ENCODE measurements around the gene THNSL1.
"Not testable (repeated sequence)": the region's sequence is repeated elsewhere in the genome, so short reads cannot be mapped to it uniquely, and the experiment has no call there.

Gene THNSL1

GRCh38 chr10:25016376-25017153, at the start of gene THNSL1:
Gene THNSL1 (plus strand): TSS chr10:25016612. CDS start chr10:25023224, 6,612 bp downstream.
- DNase-seq (ENCODE audit: low read depth in 3 of 3): peak; percentile 94 to 98 (median 98)

DNA sequence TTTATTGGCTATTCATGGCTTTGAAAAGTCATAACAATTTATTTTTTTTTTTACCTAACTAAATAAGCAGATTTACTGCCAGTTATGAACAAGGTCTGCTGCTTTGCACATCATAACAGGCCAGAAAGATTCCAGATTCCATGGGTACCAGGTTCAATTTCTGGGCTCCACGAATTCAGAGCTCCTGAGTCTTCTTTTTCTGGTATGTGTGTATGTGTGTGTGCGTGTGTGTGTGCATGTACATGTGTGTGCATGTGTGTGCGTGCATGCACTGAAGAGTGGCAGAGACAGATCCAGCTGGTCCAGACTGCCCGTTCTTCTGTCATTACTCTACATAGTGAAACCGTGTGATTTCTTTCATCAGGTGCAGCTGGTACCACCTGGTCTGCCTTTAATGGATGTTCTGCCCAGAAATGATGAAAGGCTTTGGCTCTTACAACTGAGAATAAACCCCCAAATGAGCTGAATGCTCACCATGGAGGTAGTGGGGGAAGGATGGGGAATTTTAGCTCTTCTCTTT, 49.4 kb upstream of the THNSL1 start:
- no peak for DNase-seq (ENCODE audit: low read depth in 3 of 3)

- no peak for DNase-seq (ENCODE audit: low read depth in 3 of 3)
Observed at GRCh38 chr10:24968349-24968748, 48.1 kb upstream of the THNSL1 start.

- not testable (repeated sequence) for DNase-seq (ENCODE audit: low read depth in 3 of 3)
Observed at GRCh38 chr10:24968951-24969350, 47.5 kb upstream of the THNSL1 start.

GRCh38 chr10:24969841-24970281, 46.6 kb upstream of the THNSL1 start:
- no peak for DNase-seq (ENCODE audit: low read depth in 3 of 3)

GRCh38 chr10:24971374-24971773, 45.0 kb upstream of the THNSL1 start:
- no peak for DNase-seq (ENCODE audit: low read depth in 3 of 3)

- DNase-seq (ENCODE audit: low read depth in 3 of 3): no peak
Observed at GRCh38 chr10:24973163-24973562, 43.2 kb upstream of the THNSL1 start.

DNA sequence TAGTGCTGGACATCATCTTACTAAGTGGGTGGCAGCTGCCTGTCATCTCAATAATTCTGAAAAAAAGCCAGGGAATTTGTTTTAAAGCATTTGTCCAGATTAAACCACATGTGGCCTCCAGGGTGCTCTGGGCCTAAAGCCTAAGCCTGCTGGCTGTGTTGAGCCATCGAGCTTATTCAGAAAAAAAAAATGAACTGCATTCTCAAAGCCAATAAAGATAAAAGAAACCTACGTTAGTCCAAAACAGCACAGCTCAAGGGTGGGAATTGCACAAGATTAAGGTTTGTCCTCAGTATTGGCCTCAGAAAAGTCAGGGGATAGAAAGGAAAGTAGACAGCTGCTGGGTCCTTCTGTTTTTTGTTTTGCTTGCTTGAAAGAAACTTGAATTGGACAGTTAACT, 41.4 kb upstream of the THNSL1 start:
- no peak for DNase-seq (ENCODE audit: low read depth in 3 of 3)

DNA sequence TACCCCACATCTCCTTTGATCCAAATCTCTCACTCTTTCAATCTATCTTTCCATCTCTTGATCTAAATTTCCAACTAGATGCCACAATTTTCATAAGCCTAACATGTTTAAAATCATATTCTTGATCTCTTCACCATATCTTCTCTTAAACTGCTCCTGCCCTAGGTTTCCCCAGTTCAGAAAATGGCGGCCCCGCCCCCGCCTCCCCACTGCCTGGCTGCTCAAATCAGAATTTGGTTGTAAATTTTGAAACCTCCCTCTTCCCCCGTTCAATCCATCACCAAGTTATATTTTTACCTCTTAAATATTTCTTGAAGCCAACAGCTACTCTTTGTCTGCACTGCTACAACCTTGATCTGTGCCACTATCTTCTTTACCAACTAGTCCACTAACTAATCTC, 36.7 kb upstream of the THNSL1 start:
- DNase-seq (ENCODE audit: low read depth in 3 of 3): no peak

DNA sequence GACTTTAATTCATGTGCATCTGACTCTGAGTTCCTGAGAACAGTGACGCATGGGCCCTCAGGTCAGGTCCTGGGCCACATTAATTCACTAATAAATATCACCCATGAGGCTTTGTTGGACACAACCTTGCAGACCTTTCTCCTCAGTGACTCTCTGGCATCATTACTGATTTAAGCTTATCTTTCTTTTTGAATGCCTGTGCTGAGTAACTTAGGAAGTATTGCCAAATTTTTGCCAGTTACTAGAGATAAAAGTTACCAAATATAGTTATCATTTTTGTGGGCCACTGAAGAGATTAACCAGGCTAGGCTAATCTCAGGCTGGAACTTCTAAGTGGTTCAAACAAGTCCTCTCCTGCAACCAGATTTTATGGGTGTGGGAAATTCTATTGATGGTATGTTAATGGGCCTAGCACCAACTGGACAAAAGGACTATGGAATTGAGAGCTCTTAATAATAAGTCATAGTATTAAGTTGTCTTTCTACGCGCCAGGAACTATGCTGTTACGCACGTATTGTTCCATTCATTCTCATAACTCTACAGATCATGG, 35.2 kb upstream of the THNSL1 start:
- no peak for DNase-seq (ENCODE audit: low read depth in 3 of 3)

DNA sequence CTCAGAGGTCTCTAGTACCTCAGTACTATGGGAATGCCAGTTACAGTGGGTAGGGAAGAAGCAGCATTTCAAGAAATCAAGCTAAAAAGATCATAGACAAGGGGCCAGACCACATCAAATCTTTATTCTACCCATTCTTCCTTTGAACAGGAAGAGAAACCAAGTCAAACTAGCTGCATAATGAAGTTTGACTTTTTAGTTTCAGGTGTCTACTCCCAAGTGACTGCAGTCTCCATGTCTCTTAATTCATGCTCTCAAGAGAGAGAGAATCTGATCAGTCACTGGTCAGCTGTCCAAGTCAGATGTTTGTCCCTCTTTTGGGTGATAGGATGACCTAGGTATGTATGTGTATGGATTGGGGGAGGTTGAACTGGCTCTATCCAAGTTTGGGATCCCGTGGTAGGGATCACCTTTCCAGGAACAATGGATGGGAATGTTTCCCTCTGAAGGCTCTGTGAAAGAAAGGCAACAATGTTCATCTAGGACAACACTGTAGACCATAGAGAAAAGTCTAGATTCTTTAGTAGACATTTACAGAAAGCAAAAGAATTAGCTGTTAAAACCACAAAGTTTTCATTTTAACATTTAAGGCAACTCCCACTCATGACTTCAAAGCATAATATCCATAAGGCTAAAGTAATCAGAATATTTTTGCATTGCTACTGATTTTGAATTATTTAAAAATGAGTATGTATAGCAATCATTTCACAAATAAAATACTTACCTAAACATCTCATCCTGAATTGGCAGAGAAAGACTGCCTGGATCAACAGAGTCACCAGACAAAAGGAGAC, 33.9 kb upstream of the THNSL1 start:
- DNase-seq (ENCODE audit: low read depth in 3 of 3): no peak

DNA sequence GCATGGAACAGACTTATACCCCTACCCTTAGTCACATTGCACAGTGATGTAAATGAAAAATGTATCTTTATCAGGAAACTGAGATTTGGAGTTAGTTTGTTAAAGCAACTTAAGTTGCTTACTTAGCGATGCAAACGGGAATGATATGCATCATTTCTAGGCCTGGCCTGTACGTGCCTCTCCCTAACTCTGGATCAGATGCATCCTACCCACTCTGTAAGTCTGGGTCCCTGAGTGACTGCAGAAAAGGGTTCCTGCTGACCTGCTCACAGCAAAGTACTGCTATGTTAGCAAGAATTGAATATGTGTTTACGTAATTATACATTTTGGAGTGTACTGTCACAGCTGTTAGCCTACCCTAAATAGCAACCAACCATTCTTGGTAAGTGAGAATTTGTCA, 33.3 kb upstream of the THNSL1 start:
- DNase-seq (ENCODE audit: low read depth in 3 of 3): no peak

GRCh38 chr10:24983946-24984345, 32.5 kb upstream of the THNSL1 start:
- no peak for DNase-seq (ENCODE audit: low read depth in 3 of 3)

GRCh38 chr10:24984906-24985305, 31.5 kb upstream of the THNSL1 start:
- no peak for DNase-seq (ENCODE audit: low read depth in 3 of 3)

- DNase-seq (ENCODE audit: low read depth in 3 of 3): no peak
Observed at GRCh38 chr10:24988831-24989640, 27.4 kb upstream of the THNSL1 start.

DNA sequence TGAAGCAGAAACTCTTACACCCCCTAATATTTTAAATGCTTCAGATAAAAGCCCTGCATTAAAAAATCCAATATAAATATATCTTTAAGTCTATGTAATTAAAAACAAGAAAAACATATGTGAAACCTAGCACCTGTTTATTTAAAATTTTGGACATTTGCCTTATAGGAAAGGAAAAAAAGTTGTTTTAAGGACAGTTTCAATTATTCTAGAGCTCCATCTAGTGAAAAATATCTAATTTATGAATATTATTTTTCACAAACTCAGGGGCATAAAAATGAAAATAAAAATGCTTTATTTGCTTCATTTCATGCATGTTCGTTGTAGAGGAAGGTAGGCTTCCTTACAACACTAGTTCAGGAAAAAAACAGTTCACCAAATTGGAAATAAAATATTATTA, 26.5 kb upstream of the THNSL1 start:
- DNase-seq (ENCODE audit: low read depth in 3 of 3): no peak

- no peak for DNase-seq (ENCODE audit: low read depth in 3 of 3)
Observed at GRCh38 chr10:24991298-24991697, 25.1 kb upstream of the THNSL1 start.

DNA sequence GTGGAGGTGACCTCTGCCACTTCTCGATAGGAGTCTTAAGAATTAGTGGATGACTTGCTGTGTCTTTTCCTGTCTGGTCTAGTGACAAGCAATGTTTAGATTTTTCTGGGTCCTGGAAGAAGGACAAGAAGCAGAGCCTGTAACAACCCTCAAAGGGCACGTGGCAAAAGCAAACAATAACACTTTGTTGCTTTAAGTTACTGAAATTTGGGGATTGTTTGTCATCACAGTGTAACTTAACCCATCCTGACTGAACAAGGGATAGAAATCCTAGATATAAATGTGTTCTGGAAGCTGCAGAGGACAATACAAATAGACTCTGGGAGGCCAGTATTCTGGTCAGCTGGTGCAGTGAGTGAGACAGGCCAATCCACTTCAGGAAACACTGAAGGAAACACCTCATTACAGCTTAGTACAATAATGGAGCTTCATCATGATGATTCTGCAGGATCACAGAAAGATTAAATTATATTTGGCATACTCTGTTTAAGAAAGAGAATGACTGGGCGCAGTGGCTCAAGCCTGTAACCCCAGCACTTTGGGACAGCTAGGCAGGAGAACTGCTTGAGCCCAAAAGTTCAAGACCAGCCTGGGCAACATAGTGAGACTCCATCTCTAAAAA, 23.8 kb upstream of the THNSL1 start:
- no peak for DNase-seq (ENCODE audit: low read depth in 3 of 3)

- no peak for DNase-seq (ENCODE audit: low read depth in 3 of 3)
Observed at GRCh38 chr10:24993237-24993958, 23.0 kb upstream of the THNSL1 start.

GRCh38 chr10:24995072-24995471, 21.3 kb upstream of the THNSL1 start:
- DNase-seq (ENCODE audit: low read depth in 3 of 3): no peak

DNA sequence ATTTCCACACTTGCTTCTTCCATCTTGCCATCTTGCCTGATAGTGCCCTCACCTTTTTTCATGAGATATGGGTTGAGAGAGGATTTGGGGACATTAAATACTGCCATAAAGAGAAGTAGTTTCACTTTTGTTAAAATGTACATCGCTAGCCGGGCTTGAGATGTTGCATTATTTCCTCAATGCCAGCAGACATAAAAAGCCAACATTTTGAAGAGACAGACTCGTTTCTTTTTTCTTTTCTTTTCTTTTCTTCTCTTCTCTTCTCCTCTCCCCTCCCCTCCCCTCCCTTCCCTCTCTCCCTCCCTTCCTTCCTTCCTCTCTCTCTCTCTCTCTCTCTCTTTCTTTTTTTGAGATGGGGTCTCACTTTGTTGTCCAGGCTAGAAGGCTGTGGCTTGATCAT, 18.4 kb upstream of the THNSL1 start:
- no peak for DNase-seq (ENCODE audit: low read depth in 3 of 3)
